Muscle of leg (tissue), 11 donors: Measurements from ENCODE around the gene AGAP9. TPM values are rescaled to one million over a fixed set of nuclear protein-coding genes. Genes with fewer than 3 reads are reported as not detected.

ENCODE experiments used
- DNase-seq: peaks from one replicate; pipeline ENCODE4 v3.0.0; 2013
- H3K27ac ChIP-seq: one replicate; pipeline ENCODE4 v1.5.1; 2013; ENCODE audit warnings: mild to moderate bottlenecking, low read length, control low read depth
- H3K27me3 ChIP-seq: one replicate; pipeline ENCODE4 v1.6.1; 2013; ENCODE audit warnings: low read length; ENCODE audit not compliant: control insufficient read depth, insufficient read depth
- H3K36me3 ChIP-seq: one replicate; pipeline ENCODE4 v1.6.1; 2013; ENCODE audit warnings: low read length; ENCODE audit not compliant: control insufficient read depth, insufficient read depth
- H3K4me1 ChIP-seq: one replicate; pipeline ENCODE4 v1.6.1; 2013; ENCODE audit warnings: low read length; ENCODE audit not compliant: control insufficient read depth, insufficient read depth
- H3K4me3 ChIP-seq: one replicate; pipeline ENCODE4 v1.5.1; 2013; ENCODE audit warnings: low read length, control low read depth
- H3K9me3 ChIP-seq: replicated peaks from 2 replicates; pipeline ENCODE4 v1.6.1; 2013; ENCODE audit warnings: low read depth, low read length; ENCODE audit not compliant: control insufficient read depth
- WGBS: methylation state at CpG from one replicate; pipeline ENCODE4 v1.1.5; 2013; ENCODE audit warnings: missing lambda C conversion rate; ENCODE audit not compliant: insufficient coverage; 5-methylcytosine and 5-hydroxymethylcytosine counted together
- polyA plus RNA-seq, 8 donors: library from polyadenylated mRNA; unstranded; fragments of 120-200 nt; gene quantifications; one replicate each; pipeline versions ENCODE4 v1.2.1 to v1.2.3, GENCODE V29; 2013; ENCODE audit warnings: inconsistent platforms in 1 of 8, low replicate concordance in 1 of 8; ENCODE audit not compliant: insufficient read length in 8 of 8, insufficient read depth in 1 of 8
- total RNA-seq: library from RNA; stranded (reverse); fragments of 120-200 nt; gene quantifications from one replicate; pipeline ENCODE4 v1.2.4, GENCODE V29; 2013

AGAP9 gene
- total and polyA plus RNA-seq, 9 donors: 4.2 to 23.5 (median 6.3) TPM

- no peak for DNase-seq
- H3K9me3 ChIP-seq: no peaks in the 10 kb centered on the region
- 67% methylated on average over 5 of the region's 7 CpGs for WGBS
These were observed 71.4 kb downstream of the AGAP9 start for GRCh38 chr10:47451998-47452494.

More at GRCh38 chr10:47451998-47452494, 71.4 kb downstream of the AGAP9 start:
- no peak overlapping the region for H3K4me3 ChIP-seq
- H3K36me3 ChIP-seq: no peaks in the 10 kb centered on the region
- no peaks in the 10 kb centered on the region for H3K27me3 ChIP-seq
- H3K4me1 ChIP-seq: peaks cover 44% of the 10 kb centered on the region
- H3K27ac ChIP-seq: no peak overlapping the region

Other genes with a start within 250 kb of the AGAP9 start
- 0.98 TPM for gene GDF10, start 223.4 kb downstream of the AGAP9 start, total RNA-seq
- gene GDF10, start 223.4 kb downstream of the AGAP9 start, polyA plus RNA-seq: 1 to 10 TPM in 3 of 8 donors, under 1 TPM in 5; 0.08 to 6.1 (median 0.91) TPM
- gene GDF2, start 201.2 kb downstream of the AGAP9 start, total RNA-seq: not detected
- not detected for gene GDF2, start 201.2 kb downstream of the AGAP9 start, polyA plus RNA-seq
- not detected for gene RBP3, start 175.3 kb downstream of the AGAP9 start, total RNA-seq
- gene RBP3, start 175.3 kb downstream of the AGAP9 start, polyA plus RNA-seq: under 1 TPM; 0.04 to 0.11 (median 0.07) TPM
- 1.2 TPM for gene ZNF488, start 139.3 kb downstream of the AGAP9 start, total RNA-seq
- 1 to 10 TPM; 3.3 to 5.2 (median 4.0) TPM for gene ZNF488, start 139.3 kb downstream of the AGAP9 start, polyA plus RNA-seq
- gene ANXA8, start 39.5 kb downstream of the AGAP9 start, total RNA-seq: not detected
- 1 to 10 TPM in 1 of 8 donors, under 1 TPM in 4, not detected in 3; 0.10 to 3.1 (median 0.43) TPM for gene ANXA8, start 39.5 kb downstream of the AGAP9 start, polyA plus RNA-seq
- gene FAM25G, start 31.9 kb downstream of the AGAP9 start, total RNA-seq: not detected
- gene FAM25G, start 31.9 kb downstream of the AGAP9 start, polyA plus RNA-seq: not detected
- 0.27 TPM for gene SYT15B, start 240.0 kb upstream of the AGAP9 start, total RNA-seq
- 1 to 10 TPM in 3 of 8 donors, under 1 TPM in 5; 0.56 to 1.7 (median 0.83) TPM for gene SYT15B, start 240.0 kb upstream of the AGAP9 start, polyA plus RNA-seq